ENCODE results near the gene CHCHD6. TPM values are rescaled to one million over a fixed set of nuclear protein-coding genes. Genes with fewer than 3 reads are reported as not detected.

Gene CHCHD6
- total RNA-seq, 2 experiments from 2014 or later, result 8.7 to 9.3 TPM

- DNase-seq (no peak), ATAC-seq (ENCODE audit: poor library complexity) (no peak)
- Histone ChIP-seq H3K4me3 (ENCODE audit: low read length) (no peak overlapping the region), H3K4me1 (ENCODE audit: insufficient read depth, low read length) (no peaks in the 10 kb centered on the region), H3K27ac (ENCODE audit: low read depth in 1 of 2, low read length in 2 of 2) (no peak overlapping the region), H3K9me3 (ENCODE audit: control insufficient read depth in 1 of 2, insufficient read depth in 1 of 2, low read length in 2 of 2) (no peaks in the 10 kb centered on the region), H3K36me3 (ENCODE audit: insufficient read depth, low read length) (peaks cover 4% of the 10 kb centered on the region), H3K27me3 (ENCODE audit: control insufficient read depth in 1 of 2, insufficient read depth in 2 of 2, low read length in 2 of 2) (no peaks in the 10 kb centered on the region)
- Mint-ChIP-seq H3K9me3 (no peaks in the 10 kb centered on the region), H3K4me3 (no peak overlapping the region), H3K27me3 (no peaks in the 10 kb centered on the region), H3K4me1 (ENCODE audit: low read depth) (peaks cover 8% of the 10 kb centered on the region), H3K36me3 (ENCODE audit: low read depth) (peaks cover 11% of the 10 kb centered on the region), H3K27ac (no peak overlapping the region)
- POLR2A ChIA-PET, result no interaction called here
- no peak for TF ChIP-seq CTCF (IDR thresholded peaks at IDR 0.05)
- intact Hi-C loops (cut with DNase I, micrococcal nuclease), result no loop called here
- CTCF ChIA-PET, result no interaction called here
These were observed 42.5 kb downstream of the CHCHD6 start for GRCh38 chr3:126746395-126747177.

- POLR2A ChIA-PET, result no interaction called here
- CTCF ChIA-PET, result no interaction called here
- H3K9me3 Mint-ChIP-seq, result no peaks in the 10 kb centered on the region
- intact Hi-C loops (cut with DNase I, micrococcal nuclease), result no loop called here
- no peaks in the 10 kb centered on the region for H3K9me3 ChIP-seq (ENCODE audit: control insufficient read depth in 1 of 2, insufficient read depth in 1 of 2, low read length in 2 of 2)
- H3K27ac ChIP-seq (ENCODE audit: low read depth in 1 of 2, low read length in 2 of 2), result no peak overlapping the region
- no peaks in the 10 kb centered on the region for H3K36me3 ChIP-seq (ENCODE audit: insufficient read depth, low read length)
- no peak for TF ChIP-seq CTCF (IDR thresholded peaks at IDR 0.05)
- no peaks in the 10 kb centered on the region for H3K27me3 Mint-ChIP-seq
- ATAC-seq (ENCODE audit: poor library complexity) (no peak), DNase-seq (no peak)
- H3K27me3 ChIP-seq (ENCODE audit: control insufficient read depth in 1 of 2, insufficient read depth in 2 of 2, low read length in 2 of 2), result no peaks in the 10 kb centered on the region
- peaks cover 8% of the 10 kb centered on the region for H3K4me1 Mint-ChIP-seq (ENCODE audit: low read depth)
- no peak overlapping the region for H3K4me3 Mint-ChIP-seq
- no peak overlapping the region for H3K27ac Mint-ChIP-seq
- H3K4me1 ChIP-seq (ENCODE audit: insufficient read depth, low read length), result no peaks in the 10 kb centered on the region
- no peak overlapping the region for H3K4me3 ChIP-seq (ENCODE audit: low read length)
- peaks cover 5% of the 10 kb centered on the region for H3K36me3 Mint-ChIP-seq (ENCODE audit: low read depth)
These were observed 43.7 kb downstream of the CHCHD6 start for GRCh38 chr3:126747768-126748167.

GRCh38 chr3:126748701-126749546 is 44.9 kb downstream of the CHCHD6 start:
- DNase-seq (no peak), ATAC-seq (ENCODE audit: poor library complexity) (no peak)
- Histone ChIP-seq H3K4me3 (ENCODE audit: low read length) (no peak overlapping the region), H3K4me1 (ENCODE audit: insufficient read depth, low read length) (no peaks in the 10 kb centered on the region), H3K27ac (ENCODE audit: low read depth in 1 of 2, low read length in 2 of 2) (no peak overlapping the region), H3K36me3 (ENCODE audit: insufficient read depth, low read length) (no peaks in the 10 kb centered on the region), H3K9me3 (ENCODE audit: control insufficient read depth in 1 of 2, insufficient read depth in 1 of 2, low read length in 2 of 2) (no peaks in the 10 kb centered on the region), H3K27me3 (ENCODE audit: control insufficient read depth in 1 of 2, insufficient read depth in 2 of 2, low read length in 2 of 2) (no peaks in the 10 kb centered on the region)
- intact Hi-C loops (cut with DNase I, micrococcal nuclease), result no loop called here
- peaks cover 8% of the 10 kb centered on the region for H3K4me1 Mint-ChIP-seq (ENCODE audit: low read depth)
- POLR2A ChIA-PET, result no interaction called here
- H3K27ac Mint-ChIP-seq, result no peak overlapping the region
- CTCF ChIA-PET, result interaction anchor here (0.6 kb wide), 1 partner anchor 909 kb away, joined by 5 read pairs; no protein-coding TSS in a partner anchor
- no peaks in the 10 kb centered on the region for H3K9me3 Mint-ChIP-seq
- H3K4me3 Mint-ChIP-seq, result no peak overlapping the region
- TF ChIP-seq CTCF (IDR thresholded peaks at IDR 0.05), result no peak
- H3K27me3 Mint-ChIP-seq, result no peaks in the 10 kb centered on the region
- peaks cover 5% of the 10 kb centered on the region for H3K36me3 Mint-ChIP-seq (ENCODE audit: low read depth)
